ENCODE results near the gene ZNF470.

ZNF470 gene

GRCh38 chr19:56608274-56608964, 41.2 kb downstream of the ZNF470 start:
- no peak for DNase-seq (ENCODE audit: low read depth in 2 of 2)

GRCh38 chr19:56611288-56611687, 44.0 kb downstream of the ZNF470 start:
- no peak for DNase-seq (ENCODE audit: low read depth in 2 of 2)

DNA sequence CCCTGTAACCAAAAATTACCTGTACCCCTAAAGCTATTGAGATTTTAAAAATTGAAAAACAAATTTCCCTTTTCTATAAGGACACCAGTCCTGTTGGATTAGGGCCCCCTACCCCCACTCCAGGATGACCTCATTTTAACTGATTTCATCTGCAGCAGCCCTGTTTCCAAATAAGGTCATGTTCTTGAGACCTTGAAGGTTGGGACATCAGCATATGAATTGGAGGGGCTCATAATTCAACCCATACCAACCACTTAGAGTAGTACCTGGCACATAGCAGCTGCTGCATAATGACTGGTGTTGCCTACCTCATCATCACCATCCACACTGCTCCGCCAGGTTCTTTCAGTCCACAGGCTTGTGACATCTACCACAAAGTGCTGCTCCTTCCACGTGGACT, 45.5 kb downstream of the ZNF470 start:
- DNase-seq (ENCODE audit: low read depth in 2 of 2), result no peak

GRCh38 chr19:56613639-56614038, 46.4 kb downstream of the ZNF470 start:
- DNase-seq (ENCODE audit: low read depth in 2 of 2), result no peak

DNA sequence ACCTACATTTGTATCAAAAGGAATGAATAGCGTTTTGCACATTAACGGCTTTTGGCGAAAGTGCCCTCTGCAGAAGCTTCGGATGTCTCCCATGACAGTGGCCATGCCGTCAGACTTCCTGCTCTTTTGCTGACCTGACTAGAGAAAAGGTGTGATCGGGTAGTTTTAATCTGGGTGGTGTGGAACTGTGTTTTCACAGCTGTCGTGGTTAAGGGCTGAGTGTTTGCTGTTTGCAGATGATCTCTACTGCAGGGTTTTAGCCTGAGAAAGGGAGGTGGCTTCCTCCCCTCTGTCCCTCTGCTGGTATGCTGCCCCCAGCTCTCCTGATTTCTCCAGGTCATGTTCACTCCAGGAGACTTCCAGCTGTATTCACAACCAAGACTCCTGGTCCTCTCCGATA, 50.3 kb downstream of the ZNF470 start:
- DNase-seq (ENCODE audit: low read depth in 2 of 2), result no peak

GRCh38 chr19:56619121-56619520, 51.9 kb downstream of the ZNF470 start:
- no peak for DNase-seq (ENCODE audit: low read depth in 2 of 2)

DNA sequence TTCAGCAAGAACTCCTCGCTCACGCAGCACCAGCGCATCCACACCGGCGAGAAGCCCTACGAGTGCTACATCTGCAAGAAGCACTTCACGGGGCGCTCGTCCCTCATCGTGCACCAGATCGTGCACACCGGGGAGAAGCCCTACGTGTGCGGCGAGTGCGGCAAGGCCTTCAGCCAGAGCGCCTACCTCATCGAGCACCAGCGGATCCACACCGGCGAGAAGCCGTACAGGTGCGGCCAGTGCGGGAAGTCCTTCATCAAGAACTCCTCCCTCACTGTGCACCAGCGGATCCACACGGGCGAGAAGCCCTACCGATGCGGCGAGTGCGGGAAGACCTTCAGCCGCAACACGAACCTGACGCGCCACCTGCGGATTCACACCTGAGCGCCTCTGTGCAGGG, 55.1 kb downstream of the ZNF470 start:
- no peak for DNase-seq (ENCODE audit: low read depth in 2 of 2)

DNA sequence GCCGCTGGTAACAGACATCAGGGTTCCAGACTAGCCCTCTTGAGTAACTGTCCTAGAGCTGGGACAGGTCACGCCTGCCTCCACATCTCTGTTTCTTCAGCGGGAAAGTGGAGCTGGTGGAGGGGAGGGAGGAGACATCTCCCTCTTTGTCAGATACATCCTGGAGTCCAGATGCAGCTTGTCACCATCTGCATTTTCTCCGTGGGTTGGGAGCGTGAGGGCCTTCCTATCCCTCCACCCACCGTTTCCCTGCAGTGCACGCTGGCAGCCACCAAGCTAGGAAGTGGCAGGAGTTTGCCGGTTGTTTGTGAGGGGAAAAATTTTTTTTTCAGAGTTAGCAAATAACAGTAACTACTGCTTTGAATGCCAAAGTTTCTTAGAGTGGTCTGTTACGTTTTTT, 55.7 kb downstream of the ZNF470 start:
- DNase-seq (ENCODE audit: low read depth in 2 of 2), result no peak

DNA sequence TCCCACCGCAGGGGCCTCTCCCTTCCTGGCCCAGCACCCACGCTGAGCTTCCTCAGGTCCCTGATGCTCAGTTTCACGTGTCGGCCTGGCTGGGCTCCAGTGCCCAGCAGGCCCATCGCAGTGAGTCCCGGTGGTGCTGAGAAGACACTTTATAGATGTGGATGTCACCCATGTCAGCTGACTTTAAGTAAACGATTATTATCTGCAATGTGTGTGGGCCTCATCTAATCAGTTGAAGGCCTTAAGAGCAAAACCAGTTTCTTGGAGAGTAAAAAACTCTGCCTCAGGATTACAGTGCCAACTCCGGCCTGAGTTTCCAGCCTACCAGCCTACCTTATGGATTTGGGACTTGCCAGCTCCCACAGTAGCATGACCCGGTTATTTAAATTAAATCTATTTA, 58.4 kb downstream of the ZNF470 start:
- DNase-seq (ENCODE audit: low read depth in 2 of 2), result no peak

DNA sequence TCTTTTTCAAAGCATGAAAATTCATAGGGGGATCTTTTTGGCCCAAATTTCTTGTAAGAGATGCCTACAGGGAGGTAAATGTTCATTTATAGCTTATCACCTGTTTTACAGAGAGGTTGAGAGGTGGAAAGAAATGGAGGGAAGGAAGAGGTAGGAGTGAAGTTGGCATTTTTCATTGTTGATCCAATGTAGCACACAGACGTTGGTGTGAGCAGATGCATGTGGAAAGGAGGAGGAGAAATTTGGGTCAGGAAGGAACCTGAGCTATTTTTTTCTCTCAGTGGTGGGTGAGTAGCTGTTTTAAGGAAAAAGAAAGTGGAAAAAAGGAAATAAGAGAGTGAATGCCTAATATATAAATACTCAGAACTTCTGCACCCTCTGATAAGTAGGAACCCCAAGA, 65.8 kb downstream of the ZNF470 start:
- DNase-seq (ENCODE audit: low read depth in 2 of 2), result no peak

DNA sequence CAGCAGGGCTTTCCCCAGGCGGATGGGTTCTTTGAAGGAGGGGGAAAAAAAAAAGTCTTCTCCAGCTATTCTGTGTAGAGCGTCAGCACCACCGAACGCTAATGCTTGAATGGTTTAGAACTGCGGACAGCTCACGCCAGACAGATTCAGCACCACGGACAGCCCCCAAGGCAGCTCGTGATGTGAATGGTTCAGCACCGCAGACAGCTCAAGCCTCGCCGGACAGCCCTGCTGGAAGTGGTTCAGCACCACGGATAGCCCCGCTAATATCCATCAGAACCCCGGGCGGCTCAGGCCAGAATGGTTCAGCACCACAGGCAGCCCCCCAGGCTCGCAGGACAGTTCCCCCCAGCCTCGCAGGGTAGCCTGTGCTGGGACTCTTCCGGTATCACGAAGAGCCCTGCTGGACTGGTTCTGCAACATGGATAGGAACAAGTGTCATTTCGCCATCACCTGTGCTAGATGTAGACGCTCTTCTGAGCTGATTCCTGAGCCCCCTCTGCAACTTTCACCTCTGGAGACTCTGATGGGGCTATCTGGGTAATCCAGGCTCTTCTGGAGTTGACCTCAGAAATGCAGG, 70.8 kb downstream of the ZNF470 start:
- DNase-seq (ENCODE audit: low read depth in 2 of 2), result no peak

All from stimulated activated CD8-positive, alpha-beta memory T cell treated with anti-CD3 and anti-CD28 coated beads, Interleukin-7, amount 100 ng/mL, for 1 hour (primary cell).